CD4-positive, CD25-positive, alpha-beta regulatory T cell (primary cell): ENCODE data around the gene WDR74. TPM values are rescaled to one million over a fixed set of nuclear protein-coding genes. Genes with fewer than 3 reads are reported as not detected.

Experiments used
- ATAC-seq, 2 donors: fragments of 150-1000 bp; cut with Tn5 transposase; one replicate each; pipeline ENCODE4 v1.10.0; 2021; ENCODE audit warnings: low read depth in 2 of 2, moderate number of reproducible peaks in 2 of 2, moderate library complexity in 1 of 2
- DNase-seq, 3 donors: peaks; one replicate each; pipeline versions ENCODE4 v3.0.0 to v3.0.0-alpha.2; 2012 to 2022; ENCODE audit warnings: mixed read lengths in 1 of 3
- H3K27ac ChIP-seq: one replicate; pipeline ENCODE4 v1.7.0; 2013; ENCODE audit warnings: mild to moderate bottlenecking, low read length; ENCODE audit not compliant: insufficient read depth, poor library complexity, severe bottlenecking
- H3K27me3 ChIP-seq: one replicate; pipeline ENCODE4 v1.7.0; 2013; ENCODE audit warnings: low read length; ENCODE audit not compliant: control insufficient read depth, insufficient read depth
- H3K36me3 ChIP-seq: one replicate; pipeline ENCODE4 v1.7.0; 2013; ENCODE audit warnings: mild to moderate bottlenecking, low read length, moderate library complexity; ENCODE audit not compliant: control insufficient read depth, insufficient read depth
- H3K4me1 ChIP-seq: 2 replicates; pipeline ENCODE4 v1.7.0; 2013; ENCODE audit warnings: mild to moderate bottlenecking, low read length; ENCODE audit not compliant: insufficient read depth, control insufficient read depth, poor library complexity, severe bottlenecking
- H3K4me3 ChIP-seq: one replicate; pipeline ENCODE4 v1.7.0; 2013; ENCODE audit warnings: low read depth, mild to moderate bottlenecking, low read length, moderate library complexity
- H3K9me3 ChIP-seq, 2 experiments: 1 replicate in 1 of 2; 2 replicates in 1 of 2; pipeline ENCODE4 v1.7.0; 2013; ENCODE audit warnings: low read length in 2 of 2, mild to moderate bottlenecking in 1 of 2, moderate library complexity in 1 of 2; ENCODE audit not compliant: control insufficient read depth in 2 of 2
- H3K27ac Mint-ChIP-seq, 3 donors: one replicate each; pipeline ENCODE4 v1.8.0; 2020 to 2022; ENCODE audit warnings: mild to moderate bottlenecking in 3 of 3, mixed read lengths in 3 of 3, moderate library complexity in 2 of 3
- H3K27me3 Mint-ChIP-seq: one replicate; pipeline ENCODE4 v1.8.0; 2022; ENCODE audit warnings: mild to moderate bottlenecking, mixed read lengths
- H3K36me3 Mint-ChIP-seq: one replicate; pipeline ENCODE4 v1.8.0; 2020; ENCODE audit warnings: mixed read lengths
- H3K4me1 Mint-ChIP-seq, 4 donors: one replicate each; pipeline ENCODE4 v1.8.0; 2020 to 2022; ENCODE audit warnings: mixed read lengths in 4 of 4, mild to moderate bottlenecking in 1 of 4
- H3K4me3 Mint-ChIP-seq, 4 donors: one replicate each; pipeline ENCODE4 v1.8.0; 2020 to 2022; ENCODE audit warnings: mild to moderate bottlenecking in 4 of 4, mixed read lengths in 4 of 4, moderate library complexity in 3 of 4
- H3K9me3 Mint-ChIP-seq, 7 donors: one replicate each; pipeline ENCODE4 v1.8.0; 2020 to 2022; ENCODE audit warnings: mixed read lengths in 7 of 7, mild to moderate bottlenecking in 3 of 7, moderate library complexity in 2 of 7
- polyA plus RNA-seq, 4 donors: library from polyadenylated mRNA; unstranded; fragments of 300-500 nt; fragmentation: Illumina TruSeq; gene quantifications; one replicate each; pipeline ENCODE4 v1.2.3, GENCODE V29; 2021
- total RNA-seq: library from RNA; stranded (reverse); gene quantifications from one replicate; pipeline ENCODE4 v1.2.3, GENCODE V29; 2022

Gene WDR74
- total and polyA plus RNA-seq, 5 donors from 2014 or later = 41.6 to 201 (median 49.9) TPM

DNA sequence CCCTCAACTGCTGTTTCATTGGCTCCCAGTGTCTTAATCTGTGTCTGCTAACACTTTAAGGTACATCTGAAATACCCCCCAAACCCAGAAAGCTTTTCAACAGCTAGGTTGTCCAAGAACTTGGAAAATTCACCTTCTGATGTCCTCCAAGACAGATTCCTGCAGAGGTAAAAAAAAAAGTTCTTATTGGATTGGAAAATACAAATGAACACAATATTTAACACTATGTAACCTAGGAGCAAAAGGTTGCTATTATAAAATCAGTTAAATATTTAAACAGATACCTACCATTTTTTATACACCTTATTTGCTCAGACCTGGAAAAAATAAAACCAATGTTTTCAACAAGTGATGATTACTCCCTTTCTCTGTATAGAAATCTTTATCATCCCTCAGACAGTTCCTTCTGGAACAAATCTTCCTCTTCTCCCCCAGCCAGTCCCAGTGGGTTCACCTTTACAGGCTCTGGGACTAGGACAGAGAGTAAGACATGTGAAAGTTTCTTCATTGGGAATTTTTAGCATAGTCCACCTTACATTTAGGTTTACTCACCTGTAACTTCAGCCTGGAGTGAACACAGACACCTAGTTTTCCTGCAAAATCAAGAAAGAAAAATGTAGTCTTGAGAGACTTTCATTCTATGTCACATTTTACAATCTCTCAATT lies 13.3 kb upstream of the WDR74 start:
- no peaks in the 10 kb centered on the region for H3K27me3 ChIP-seq
- Mint-ChIP-seq H3K4me1 (peaks cover 19 to 64% (median 40%) of the 10 kb centered on the region in 4 donors), H3K9me3 (no peaks in the 10 kb centered on the region), H3K27ac (peak overlapping the region; percentile 32 to 94 (median 91)), H3K27me3 (no peaks in the 10 kb centered on the region), H3K36me3 (peaks cover 35% of the 10 kb centered on the region), H3K4me3 (peak overlapping the region; percentile 96 to 98 (median 96))
- no peak for ATAC-seq
- no peaks in the 10 kb centered on the region for H3K9me3 ChIP-seq
- DNase-seq = no peak
- peak overlapping the region; percentile 77 for H3K27ac ChIP-seq
- peak overlapping the region; percentile 95 for H3K4me3 ChIP-seq
- H3K36me3 ChIP-seq = peaks cover 35% of the 10 kb centered on the region
- peaks cover 41% of the 10 kb centered on the region for H3K4me1 ChIP-seq

DNA sequence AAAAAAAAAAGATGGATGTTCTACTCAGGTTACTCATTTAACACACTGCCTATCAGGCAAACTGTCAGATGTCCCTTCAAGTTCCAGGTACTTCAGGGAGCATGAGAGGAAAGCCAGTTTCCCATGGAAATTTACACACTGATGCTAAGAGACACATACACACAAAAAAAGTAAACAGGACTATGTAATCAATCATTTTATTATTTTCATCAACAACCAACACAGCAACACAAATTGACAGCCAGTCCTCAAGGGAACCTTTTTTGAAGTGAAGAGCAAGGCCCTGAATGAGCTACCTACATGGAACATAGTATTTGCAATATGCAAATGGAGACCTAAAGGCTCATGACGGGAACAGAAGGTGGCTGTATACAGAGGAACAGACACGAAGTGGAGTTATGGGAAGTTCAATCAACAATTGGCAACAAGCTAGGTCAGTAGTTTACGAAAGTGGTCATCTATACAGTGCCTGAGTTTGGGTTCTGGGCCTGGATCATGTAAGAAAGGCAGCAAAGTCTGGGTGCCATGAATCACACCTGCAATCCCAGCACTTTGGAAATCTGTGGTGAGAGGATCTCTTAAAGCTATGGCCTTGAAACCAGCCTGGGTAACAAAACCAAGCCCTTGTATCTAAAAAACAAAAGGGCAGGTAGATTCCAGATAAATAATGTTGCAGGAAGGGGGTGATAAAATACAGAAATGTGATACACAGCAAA lies 12.6 kb upstream of the WDR74 start:
- Histone ChIP-seq H3K27me3 (no peaks in the 10 kb centered on the region), H3K9me3 (no peaks in the 10 kb centered on the region), H3K36me3 (peaks cover 35% of the 10 kb centered on the region), H3K27ac (peak overlapping the region; percentile 47), H3K4me1 (peaks cover 41% of the 10 kb centered on the region), H3K4me3 (peak overlapping the region; percentile 95)
- Mint-ChIP-seq H3K27me3 (no peaks in the 10 kb centered on the region), H3K4me3 (peak overlapping the region; percentile 11 to 96 (median 42)), H3K36me3 (peaks cover 35% of the 10 kb centered on the region), H3K27ac (peak overlapping the region; percentile 75 to 91 (median 79)), H3K4me1 (peaks cover 18 to 60% (median 37%) of the 10 kb centered on the region in 4 donors), H3K9me3 (no peaks in the 10 kb centered on the region)
- ATAC-seq (no peak), DNase-seq (no peak)

DNA sequence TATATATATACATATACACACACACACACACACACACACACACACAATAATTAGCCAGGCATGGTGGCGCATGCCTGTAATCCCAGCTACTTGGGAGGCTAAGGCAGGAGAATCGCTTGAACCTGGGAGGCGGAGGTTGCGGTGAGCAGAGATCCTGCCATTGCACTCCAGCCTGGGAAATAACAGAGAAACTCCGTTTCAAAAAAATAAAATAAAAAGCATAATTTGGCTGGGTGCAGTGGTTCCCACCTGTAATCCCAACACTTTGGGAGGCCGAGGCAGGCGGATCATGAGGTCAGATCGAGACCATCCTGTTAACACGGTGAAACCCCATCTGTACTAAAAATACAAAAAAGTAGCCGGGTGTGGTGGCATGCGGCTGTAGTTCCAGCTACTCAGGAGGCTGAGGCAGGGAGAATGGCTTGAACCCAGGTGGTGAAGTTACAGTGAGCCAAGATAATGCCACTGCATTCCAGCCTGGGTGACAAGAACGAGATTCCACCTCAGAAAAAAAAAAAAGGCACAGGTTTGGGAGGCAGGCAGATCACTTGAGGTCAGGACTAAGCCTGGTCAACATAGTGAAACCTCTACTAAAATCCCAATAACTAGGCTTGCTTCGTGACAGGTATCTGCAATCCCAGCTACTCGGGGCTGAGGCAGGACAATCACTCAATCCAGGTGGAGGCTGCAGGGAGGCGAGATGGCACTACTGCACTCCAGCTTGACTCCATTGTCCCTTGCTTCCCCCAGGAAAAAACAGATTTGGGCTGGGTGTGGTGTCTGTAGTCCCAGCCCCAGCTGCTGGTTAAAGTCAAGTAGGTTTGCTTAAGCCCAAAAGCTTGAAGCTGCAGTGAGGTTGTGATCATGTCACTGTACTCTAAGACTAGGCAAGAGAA lies 11.8 kb upstream of the WDR74 start:
- no peaks in the 10 kb centered on the region for H3K27me3 ChIP-seq
- peak overlapping the region; percentile 11 to 96 (median 42) for H3K4me3 Mint-ChIP-seq
- ATAC-seq = no peak
- H3K4me3 ChIP-seq = peak overlapping the region; percentile 21
- H3K4me1 ChIP-seq = peaks cover 33% of the 10 kb centered on the region
- H3K9me3 ChIP-seq = no peaks in the 10 kb centered on the region
- H3K9me3 Mint-ChIP-seq = no peaks in the 10 kb centered on the region
- peaks cover 18 to 55% (median 35%) of the 10 kb centered on the region in 4 donors for H3K4me1 Mint-ChIP-seq
- DNase-seq = peak in 1 of 3 donors; percentile 34
- peaks cover 35% of the 10 kb centered on the region for H3K36me3 ChIP-seq
- no peaks in the 10 kb centered on the region for H3K27me3 Mint-ChIP-seq
- H3K36me3 Mint-ChIP-seq = peaks cover 35% of the 10 kb centered on the region
- H3K27ac ChIP-seq = peak overlapping the region; percentile 47
- peak overlapping the region; percentile 75 to 91 (median 79) for H3K27ac Mint-ChIP-seq

DNA sequence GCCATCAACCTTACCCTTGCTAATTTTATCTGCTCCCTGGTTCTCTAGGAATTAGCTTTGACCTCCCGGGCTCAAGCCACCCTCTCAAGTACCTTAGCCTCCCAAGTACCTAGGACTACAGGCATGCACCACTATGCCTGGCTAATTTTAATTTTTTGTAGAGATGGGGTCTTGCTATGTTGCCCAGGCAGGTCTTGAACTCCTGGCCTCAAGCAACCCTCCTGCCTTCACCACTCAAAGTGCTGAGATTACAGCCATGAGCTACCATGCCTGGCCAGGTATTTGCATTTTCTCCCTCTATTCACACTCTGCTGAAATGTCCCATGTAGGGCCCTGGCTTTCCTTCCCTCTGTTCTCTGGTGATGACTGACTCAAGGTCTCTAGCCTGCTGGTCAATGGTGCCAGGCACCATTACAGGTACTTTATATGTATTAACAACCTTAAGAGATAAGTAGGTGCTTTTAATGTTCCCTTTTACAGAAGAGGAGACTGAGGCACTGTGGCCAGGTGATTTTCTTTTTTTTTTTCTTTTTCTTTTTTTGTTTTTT lies 8.5 kb upstream of the WDR74 start:
- ATAC-seq (no peak), DNase-seq (no peak)
- Histone ChIP-seq H3K9me3 (no peaks in the 10 kb centered on the region), H3K4me1 (peaks cover 7% of the 10 kb centered on the region), H3K36me3 (peaks cover 16% of the 10 kb centered on the region), H3K27ac (no peak overlapping the region), H3K4me3 (no peak overlapping the region), H3K27me3 (no peaks in the 10 kb centered on the region)
- Mint-ChIP-seq H3K4me3 (peak overlapping the region in 2 of 4 donors; percentile 10 to 11), H3K9me3 (no peaks in the 10 kb centered on the region), H3K27ac (peak overlapping the region in 2 of 3 donors; percentile 25 to 26), H3K4me1 (peaks cover 6 to 27% (median 12%) of the 10 kb centered on the region in 4 donors), H3K36me3 (peaks cover 11% of the 10 kb centered on the region), H3K27me3 (no peaks in the 10 kb centered on the region)

DNA sequence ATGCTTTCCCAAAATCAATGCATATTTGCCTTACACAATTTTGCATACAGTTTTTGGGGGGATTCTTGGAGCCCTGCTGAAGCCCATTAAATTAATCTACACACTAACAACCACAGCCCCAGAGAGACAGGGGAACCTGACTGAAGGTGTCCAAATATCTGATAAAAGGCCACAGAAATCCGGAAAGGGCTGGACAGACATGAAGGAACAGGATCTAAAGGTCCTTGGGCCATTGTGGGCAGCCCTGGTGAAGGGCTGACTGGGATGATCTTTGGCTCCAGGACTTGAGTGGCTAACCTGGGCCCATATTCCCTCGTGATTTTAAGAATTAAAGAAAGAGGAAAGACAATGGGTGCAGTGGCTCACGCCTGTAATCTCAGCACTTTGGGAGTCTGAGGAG lies 6.8 kb upstream of the WDR74 start:
- H3K27me3 ChIP-seq = no peaks in the 10 kb centered on the region
- ATAC-seq (no peak), DNase-seq (no peak)
- Mint-ChIP-seq H3K4me3 (no peak overlapping the region), H3K9me3 (no peaks in the 10 kb centered on the region), H3K27ac (peak overlapping the region in 1 of 3 donors; percentile 67), H3K4me1 (peaks cover 0 to 11% (median 2%) of the 10 kb centered on the region in 4 donors), H3K27me3 (no peaks in the 10 kb centered on the region), H3K36me3 (no peaks in the 10 kb centered on the region)
- no peak overlapping the region for H3K4me3 ChIP-seq
- peaks cover 15% of the 10 kb centered on the region for H3K4me1 ChIP-seq
- no peaks in the 10 kb centered on the region for H3K36me3 ChIP-seq
- no peaks in the 10 kb centered on the region for H3K9me3 ChIP-seq
- no peak overlapping the region for H3K27ac ChIP-seq

DNA sequence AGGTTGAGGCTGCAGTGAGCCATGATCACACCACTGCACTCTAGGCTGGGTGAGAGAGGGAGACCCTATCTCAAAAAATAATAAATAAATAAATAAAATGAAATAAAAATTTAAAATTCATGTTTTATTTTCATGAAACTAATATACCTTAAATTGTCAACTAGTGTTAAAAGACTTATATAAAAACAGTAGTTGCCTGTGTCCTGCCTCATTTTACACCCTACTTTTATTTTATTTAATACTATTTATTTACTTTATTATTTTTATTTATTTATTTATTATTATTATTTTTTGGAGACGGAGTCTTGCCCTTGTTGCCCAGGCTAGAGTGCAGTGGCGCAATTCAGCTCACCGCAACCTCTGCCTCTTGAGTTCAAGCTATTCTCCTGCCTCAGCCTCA lies 4.8 kb upstream of the WDR74 start:
- Mint-ChIP-seq H3K27ac (peak overlapping the region in 1 of 3 donors; percentile 71), H3K4me3 (no peak overlapping the region)
- peaks cover 23% of the 10 kb centered on the region for H3K4me1 ChIP-seq

DNA sequence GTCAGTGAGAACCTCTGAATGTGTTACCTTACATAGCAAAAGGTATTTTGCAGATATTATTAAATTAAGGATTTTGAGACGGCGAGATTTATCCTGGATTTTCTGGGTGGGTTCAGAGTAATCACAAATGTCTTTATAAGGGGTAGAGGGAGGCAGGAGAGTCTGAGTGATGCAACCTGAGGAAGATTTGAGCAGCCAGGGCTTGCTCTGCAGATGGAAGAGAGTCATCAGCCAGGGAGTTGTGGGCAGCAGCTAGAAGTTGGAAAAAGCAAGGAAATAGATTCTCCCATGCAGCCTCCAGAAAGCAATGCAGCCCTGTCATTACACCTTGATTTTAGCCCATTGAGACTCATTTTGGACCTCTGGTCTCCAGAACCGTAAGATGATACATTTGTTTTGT lies 4.1 kb upstream of the WDR74 start:
- Mint-ChIP-seq H3K36me3 (no peaks in the 10 kb centered on the region), H3K9me3 (no peaks in the 10 kb centered on the region), H3K27ac (peak overlapping the region; percentile 21 to 71 (median 34)), H3K27me3 (peaks cover 6% of the 10 kb centered on the region), H3K4me3 (no peak overlapping the region), H3K4me1 (peaks cover 0 to 15% (median 8%) of the 10 kb centered on the region in 4 donors)
- Histone ChIP-seq H3K27me3 (no peaks in the 10 kb centered on the region), H3K27ac (no peak overlapping the region), H3K4me1 (peaks cover 29% of the 10 kb centered on the region), H3K36me3 (no peaks in the 10 kb centered on the region), H3K9me3 (no peaks in the 10 kb centered on the region), H3K4me3 (no peak overlapping the region)
- no peak for DNase-seq
- ATAC-seq = no peak

More for the DNA sequence above, 4.8 kb upstream of the WDR74 start:
- Histone ChIP-seq H3K27me3 (no peaks in the 10 kb centered on the region), H3K27ac (no peak overlapping the region), H3K4me3 (no peak overlapping the region), H3K9me3 (no peaks in the 10 kb centered on the region), H3K36me3 (no peaks in the 10 kb centered on the region)
- H3K36me3 Mint-ChIP-seq = no peaks in the 10 kb centered on the region
- no peak for ATAC-seq
- no peaks in the 10 kb centered on the region for H3K9me3 Mint-ChIP-seq
- peaks cover 6% of the 10 kb centered on the region for H3K27me3 Mint-ChIP-seq
- peaks cover 0 to 13% (median 6%) of the 10 kb centered on the region in 4 donors for H3K4me1 Mint-ChIP-seq
- no peak for DNase-seq
